ENCODE results near the gene RMND5B. TPM values are rescaled to one million over a fixed set of nuclear protein-coding genes. Genes with fewer than 3 reads are reported as not detected.

RMND5B gene
- total and polyA plus RNA-seq, 10 of the 15 experiments (the other 5 are each of a cell fraction or from before 2014, with no cell fraction given): 1.6 to 50.7 (median 30.9) TPM

DNA sequence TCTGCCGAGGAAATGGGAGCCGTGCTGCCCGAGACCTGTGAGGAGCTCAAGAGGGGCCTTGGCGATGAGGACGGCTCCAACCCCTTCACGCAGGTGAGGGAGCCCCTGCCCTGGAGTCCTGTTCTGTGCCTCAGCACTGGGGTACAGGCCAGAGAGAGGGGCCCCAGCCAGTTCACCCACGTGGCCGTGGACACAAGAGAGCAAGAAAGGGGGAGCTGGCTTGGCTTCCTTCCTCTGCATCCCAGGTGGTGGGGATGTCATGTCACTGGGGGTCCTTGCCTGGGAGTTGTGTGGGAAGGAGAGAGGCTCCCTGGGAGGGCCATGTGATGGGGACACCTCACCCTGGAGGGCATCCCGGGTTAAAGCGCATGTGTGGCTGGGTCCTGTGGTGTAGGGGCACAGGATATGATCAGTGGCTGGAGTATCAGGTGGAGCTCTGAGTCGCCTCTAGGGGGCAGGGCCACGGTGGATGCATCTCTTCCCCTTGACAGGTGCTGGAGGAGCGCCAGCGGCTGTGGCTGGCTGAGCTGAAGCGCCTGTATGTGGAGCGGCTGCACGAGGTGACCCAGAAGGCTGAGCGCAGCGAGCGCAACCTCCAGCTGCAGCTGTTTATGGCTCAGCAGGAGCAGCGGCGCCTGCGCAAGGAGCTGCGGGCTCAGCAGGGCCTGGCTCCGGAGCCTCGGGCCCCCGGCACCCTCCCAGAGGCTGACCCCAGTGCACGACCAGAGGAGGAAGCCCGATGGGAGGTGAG is 10.0 kb upstream of the RMND5B start:
- H3K4me2 ChIP-seq (ENCODE audit: control insufficient read depth, insufficient read depth): peak overlapping the region; percentile 45
- DNase-seq (ENCODE audit: low read depth, low spot score): peak; percentile 69
- intact Hi-C loops (cut with micrococcal nuclease; ENCODE audit: unreplicated experiment): no loop called here
- ChIA-PET POLR2A (interaction anchor here (0.8 to 0.9 kb wide), 2 partner anchors 10 to 31 kb away, joined by 3 to 5 read pairs; partner anchors contain the start of gene RMND5B), RAD21 (ENCODE audit: unreplicated experiment) (interaction anchor here (1.2 kb wide), 4 partner anchors 25 to 45 kb away, joined by 3 to 7 read pairs (median 4); no protein-coding TSS in a partner anchor), CTCF (interaction anchor here (0.6 to 3.1 kb wide), 22 partner anchors 9 to 84 kb away, joined by 3 to 21 read pairs (median 6); partner anchors contain the start of genes HNRNPAB, NHP2 and RMND5B), SMC1A (ENCODE audit: uncharacterized antibody, unreplicated experiment) (interaction anchor here (0.8 to 2.9 kb wide), 6 partner anchors 10 to 46 kb away, joined by 3 to 14 read pairs (median 4); no protein-coding TSS in a partner anchor)
- H3K9ac ChIP-seq (ENCODE audit: control insufficient read depth, insufficient read depth, low read length): no peak overlapping the region
- BruUV-seq (replicated peaks): no TSS peak
- peaks cover 34% of the 10 kb centered on the region for H3K79me2 ChIP-seq (ENCODE audit: control insufficient read depth, insufficient read depth, low read length)
- peak; percentile 97 for FAIRE-seq
- peaks cover 3 to 19% of the 10 kb centered on the region in 2 experiments; a peak in 3 of 4 replicates for H3K36me3 ChIP-seq (ENCODE audit: control insufficient read depth in 2 of 2, insufficient read depth in 2 of 2, low read length in 1 of 2)
- ATAC-seq: peak; percentile 82
- no peak overlapping the region for H2AFZ ChIP-seq (ENCODE audit: control insufficient read depth, low read depth, low read length)
- 21% methylated on average over 27 of the region's 29 CpGs for WGBS (ENCODE audit: insufficient coverage, insufficient replicate concordance, low lambda C conversion rate, missing lambda C conversion rate)
- H3K27me3 ChIP-seq (replicated peaks in 1 of 2; ENCODE audit: control insufficient read depth in 2 of 2, insufficient read depth in 2 of 2, low read length in 1 of 2): no peaks in the 10 kb centered on the region
- H3K4me3 ChIP-seq: peak overlapping the region; percentile 47; the same call in 1 of the 2 replicates
- peak overlapping the region; percentile 47; the same call in 1 of the 2 replicates for H3K27ac ChIP-seq (ENCODE audit: control insufficient read depth, insufficient read depth)
- no peaks in the 10 kb centered on the region for H4K20me1 ChIP-seq (ENCODE audit: control insufficient read depth, insufficient read depth)
- H3K9me3 ChIP-seq (replicated peaks; ENCODE audit: control insufficient read depth, insufficient read depth, low read length): no peaks in the 10 kb centered on the region
- in situ Hi-C loops (cut with MboI): loop anchor here (10.0 kb wide), 1 partner anchor 1694 kb away; no protein-coding TSS in a partner anchor
- peaks cover 40% of the 10 kb centered on the region for H3K4me1 ChIP-seq (ENCODE audit: control insufficient read depth, insufficient read depth, low read length)
- TF ChIP-seq BCLAF1 (IDR thresholded peaks at IDR 0.05) (no peak), JUND (IDR thresholded peaks at IDR 0.05; ENCODE audit: low read depth, low read length) (no peak), RB1 (IDR thresholded peaks at IDR 0.05; ENCODE audit: borderline replicate concordance) (no peak), NFXL1 (IDR thresholded peaks at IDR 0.05; ENCODE audit: borderline replicate concordance) (no peak), TBL1XR1 (IDR thresholded peaks at IDR 0.05; ENCODE audit: low read depth, low read length) (no peak), NFIC (IDR thresholded peaks at IDR 0.05; ENCODE audit: low read depth, low read length) (no peak), SIN3A (IDR thresholded peaks at IDR 0.05; ENCODE audit: low read depth, low read length) (no peak), ZBTB11 (CRISPR knock-in tag; IDR thresholded peaks at IDR 0.05) (no peak), CREB1 (IDR thresholded peaks at IDR 0.05; ENCODE audit: low read depth) (no peak)
- TF ChIP-seq, protein P1, sequence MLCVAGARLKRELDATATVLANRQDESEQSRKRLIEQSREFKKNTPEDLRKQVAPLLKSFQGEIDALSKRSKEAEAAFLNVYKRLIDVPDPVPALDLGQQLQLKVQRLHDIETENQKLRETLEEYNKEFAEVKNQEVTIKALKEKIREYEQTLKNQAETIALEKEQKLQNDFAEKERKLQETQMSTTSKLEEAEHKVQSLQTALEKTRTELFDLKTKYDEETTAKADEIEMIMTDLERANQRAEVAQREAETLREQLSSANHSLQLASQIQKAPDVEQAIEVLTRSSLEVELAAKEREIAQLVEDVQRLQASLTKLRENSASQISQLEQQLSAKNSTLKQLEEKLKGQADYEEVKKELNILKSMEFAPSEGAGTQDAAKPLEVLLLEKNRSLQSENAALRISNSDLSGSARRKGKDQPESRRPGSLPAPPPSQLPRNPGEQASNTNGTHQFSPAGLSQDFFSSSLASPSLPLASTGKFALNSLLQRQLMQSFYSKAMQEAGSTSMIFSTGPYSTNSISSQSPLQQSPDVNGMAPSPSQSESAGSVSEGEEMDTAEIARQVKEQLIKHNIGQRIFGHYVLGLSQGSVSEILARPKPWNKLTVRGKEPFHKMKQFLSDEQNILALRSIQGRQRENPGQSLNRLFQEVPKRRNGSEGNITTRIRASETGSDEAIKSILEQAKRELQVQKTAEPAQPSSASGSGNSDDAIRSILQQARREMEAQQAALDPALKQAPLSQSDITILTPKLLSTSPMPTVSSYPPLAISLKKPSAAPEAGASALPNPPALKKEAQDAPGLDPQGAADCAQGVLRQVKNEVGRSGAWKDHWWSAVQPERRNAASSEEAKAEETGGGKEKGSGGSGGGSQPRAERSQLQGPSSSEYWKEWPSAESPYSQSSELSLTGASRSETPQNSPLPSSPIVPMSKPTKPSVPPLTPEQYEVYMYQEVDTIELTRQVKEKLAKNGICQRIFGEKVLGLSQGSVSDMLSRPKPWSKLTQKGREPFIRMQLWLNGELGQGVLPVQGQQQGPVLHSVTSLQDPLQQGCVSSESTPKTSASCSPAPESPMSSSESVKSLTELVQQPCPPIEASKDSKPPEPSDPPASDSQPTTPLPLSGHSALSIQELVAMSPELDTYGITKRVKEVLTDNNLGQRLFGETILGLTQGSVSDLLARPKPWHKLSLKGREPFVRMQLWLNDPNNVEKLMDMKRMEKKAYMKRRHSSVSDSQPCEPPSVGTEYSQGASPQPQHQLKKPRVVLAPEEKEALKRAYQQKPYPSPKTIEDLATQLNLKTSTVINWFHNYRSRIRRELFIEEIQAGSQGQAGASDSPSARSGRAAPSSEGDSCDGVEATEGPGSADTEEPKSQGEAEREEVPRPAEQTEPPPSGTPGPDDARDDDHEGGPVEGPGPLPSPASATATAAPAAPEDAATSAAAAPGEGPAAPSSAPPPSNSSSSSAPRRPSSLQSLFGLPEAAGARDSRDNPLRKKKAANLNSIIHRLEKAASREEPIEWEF (IDR thresholded peaks at IDR 0.05; ENCODE audit: insufficient replicate concordance, low read depth, low read length): no peak

All from GM12878 (cell line).